Mesothelial cell of epicardium (in vitro differentiated cells): ENCODE measurements around the gene MLLT3. TPM values are rescaled to one million over a fixed set of nuclear protein-coding genes. Genes with fewer than 3 reads are reported as not detected.

Source experiments
- DNase-seq, 2 experiments: peaks; one replicate each; pipeline ENCODE4 v3.0.0; 2021; ENCODE audit warnings: low spot score in 2 of 2; ENCODE audit not compliant: unreplicated experiment in 2 of 2
- H3K27ac Mint-ChIP-seq: 2 replicates; pipeline ENCODE4 v1.8.0; 2021; ENCODE audit warnings: mixed read lengths
- H3K27me3 Mint-ChIP-seq: 2 replicates; pipeline ENCODE4 v1.8.0; 2021; ENCODE audit warnings: low read depth, mixed read lengths
- H3K36me3 Mint-ChIP-seq: 2 replicates; pipeline ENCODE4 v1.8.0; 2021; ENCODE audit warnings: mixed read lengths
- H3K4me1 Mint-ChIP-seq: 2 replicates; pipeline ENCODE4 v1.8.0; 2021; ENCODE audit warnings: mixed read lengths
- H3K4me3 Mint-ChIP-seq: 2 replicates; pipeline ENCODE4 v1.8.0; 2021; ENCODE audit warnings: mild to moderate bottlenecking, moderate library complexity, mixed read lengths
- H3K9me3 Mint-ChIP-seq: 2 replicates; pipeline ENCODE4 v1.8.0; 2021; ENCODE audit warnings: mixed read lengths
- CTCF ChIP-seq: fragments of 200-600 bp; sonication (generic); IDR thresholded peaks from one replicate; pipeline ENCODE4 v1.5.0; 2021; ENCODE audit warnings: antibody characterized with exemption; ENCODE audit not compliant: unreplicated experiment
- total RNA-seq: library from RNA; stranded (reverse); gene quantifications from 3 replicates; pipeline ENCODE4 v1.2.1, GENCODE V29; 2021

Gene MLLT3
- total RNA-seq, 1 donor from 2014 or later: 45.8 TPM

- H3K27me3 Mint-ChIP-seq: no peaks in the 10 kb centered on the region
- TF ChIP-seq CTCF: no peak
- H3K27ac Mint-ChIP-seq: peak overlapping the region; percentile 21
- no peak for DNase-seq
- H3K4me3 Mint-ChIP-seq: no peak overlapping the region
- peaks cover 4% of the 10 kb centered on the region for H3K36me3 Mint-ChIP-seq
- H3K4me1 Mint-ChIP-seq: peaks cover 52% of the 10 kb centered on the region
- no peaks in the 10 kb centered on the region for H3K9me3 Mint-ChIP-seq
These were observed 18.6 kb downstream of the MLLT3 start for GRCh38 chr9:20603524-20604268.

GRCh38 chr9:20601292-20601691 lies 21.0 kb downstream of the MLLT3 start:
- Mint-ChIP-seq H3K27me3 (no peaks in the 10 kb centered on the region), H3K4me3 (no peak overlapping the region), H3K9me3 (no peaks in the 10 kb centered on the region), H3K4me1 (peaks cover 41% of the 10 kb centered on the region), H3K36me3 (peaks cover 4% of the 10 kb centered on the region), H3K27ac (peak overlapping the region; percentile 14)
- DNase-seq: no peak
- no peak for TF ChIP-seq CTCF

- H3K4me1 Mint-ChIP-seq: peaks cover 26% of the 10 kb centered on the region
- peaks cover 4% of the 10 kb centered on the region for H3K36me3 Mint-ChIP-seq
- H3K9me3 Mint-ChIP-seq: no peaks in the 10 kb centered on the region
- TF ChIP-seq CTCF: no peak
- no peak for DNase-seq
- H3K27ac Mint-ChIP-seq: no peak overlapping the region
- H3K4me3 Mint-ChIP-seq: no peak overlapping the region
- H3K27me3 Mint-ChIP-seq: no peaks in the 10 kb centered on the region
These were observed 23.1 kb downstream of the MLLT3 start for GRCh38 chr9:20599195-20599594.

GRCh38 chr9:20598367-20598766 lies 23.9 kb downstream of the MLLT3 start:
- Mint-ChIP-seq H3K4me1 (peaks cover 22% of the 10 kb centered on the region), H3K9me3 (no peaks in the 10 kb centered on the region), H3K4me3 (no peak overlapping the region), H3K27ac (no peak overlapping the region), H3K36me3 (peaks cover 4% of the 10 kb centered on the region), H3K27me3 (no peaks in the 10 kb centered on the region)
- TF ChIP-seq CTCF: no peak
- no peak for DNase-seq

GRCh38 chr9:20597862-20598261 lies 24.4 kb downstream of the MLLT3 start:
- no peak overlapping the region for H3K27ac Mint-ChIP-seq
- H3K4me3 Mint-ChIP-seq: no peak overlapping the region
- H3K9me3 Mint-ChIP-seq: no peaks in the 10 kb centered on the region
- DNase-seq: no peak
- H3K27me3 Mint-ChIP-seq: no peaks in the 10 kb centered on the region
- TF ChIP-seq CTCF: no peak
- peaks cover 24% of the 10 kb centered on the region for H3K4me1 Mint-ChIP-seq
- peaks cover 4% of the 10 kb centered on the region for H3K36me3 Mint-ChIP-seq
